SK-N-SH (cell line): ENCODE measurements around the gene SLC5A3. TPM values are rescaled to one million over a fixed set of nuclear protein-coding genes. Genes with fewer than 3 reads are reported as not detected.

Experiments used
- CTCF ChIA-PET: fragments of 300-600, 350-600 bp; formaldehyde crosslinking; extraction: SDS; loops from one replicate; lab custom pipeline; 2021; lab: Yijun Ruan, JAX
- POLR2A ChIA-PET: fragments of 350-600 bp; sonication (Branson Sonifier 250); formaldehyde crosslinking; extraction: SDS; loops from one replicate; lab custom pipeline; 2020; ENCODE audit warnings: antibody characterized with exemption, inconsistent platforms; lab: Yijun Ruan, JAX
- DNase-seq: peaks from one replicate; pipeline ENCODE4 v3.0.0; 2012
- H2AFZ ChIP-seq: fragments of 200-600 bp; sonication (generic); 2 replicates; pipeline ENCODE4 v1.8.1; 2016; ENCODE audit warnings: antibody characterized with exemption, mild to moderate bottlenecking, low read depth
- H3F3A ChIP-seq: fragments of 200-600 bp; sonication (generic); replicated peaks from 2 replicates; pipeline ENCODE3; 2016; ENCODE audit warnings: antibody characterized with exemption, mild to moderate bottlenecking; ENCODE audit not compliant: insufficient read depth
- H3K27ac ChIP-seq, 2 experiments: fragments of 200-500 bp in 1 of 2; fragments of 200-600 bp in 1 of 2; sonication (Bioruptor generic) in 1 of 2; sonication (generic), shearing (Covaris generic) in 1 of 2; 2 replicates each; pipeline versions ENCODE4 v1.5.1 to v1.6.1; 2014 to 2016; ENCODE audit warnings: low read depth in 2 of 2, inconsistent platforms in 1 of 2, low read length in 1 of 2, mild to moderate bottlenecking in 1 of 2, mixed read lengths in 1 of 2
- H3K27me3 ChIP-seq: fragments of 200-600 bp; sonication (generic), shearing (Covaris generic); 2 replicates; pipeline ENCODE4 v1.6.1; 2016; ENCODE audit warnings: mixed run types; ENCODE audit not compliant: insufficient read depth
- H3K36me3 ChIP-seq, 2 experiments: fragments of 200-500 bp in 1 of 2; fragments of 200-600 bp in 1 of 2; sonication (Bioruptor generic) in 1 of 2; sonication (generic) in 1 of 2; replicated peaks in 1 of 2; 2 replicates each; pipeline versions ENCODE3 to v1.5.1; 2014 to 2016; ENCODE audit warnings: low read length in 1 of 2, mild to moderate bottlenecking in 1 of 2; ENCODE audit not compliant: insufficient read depth in 2 of 2, control insufficient read depth in 1 of 2
- H3K4me1 ChIP-seq, 2 experiments: fragments of 200-500 bp in 1 of 2; fragments of 200-600 bp in 1 of 2; sonication (Bioruptor generic) in 1 of 2; sonication (generic), shearing (Covaris generic) in 1 of 2; 2 replicates each; pipeline versions ENCODE4 v1.5.1 to v1.6.1; 2014 to 2016; ENCODE audit warnings: low read depth in 1 of 2, low read length in 1 of 2, mixed run types in 1 of 2; ENCODE audit not compliant: insufficient read depth in 2 of 2, control insufficient read depth in 1 of 2
- H3K4me2 ChIP-seq: fragments of 200-600 bp; sonication (generic), shearing (Covaris generic); 2 replicates; pipeline ENCODE4 v1.6.1; 2017; ENCODE audit warnings: mixed run types
- H3K4me3 ChIP-seq, 2 experiments: fragments of 200-500 bp in 1 of 2; fragments of 200-600 bp in 1 of 2; sonication (Bioruptor generic) in 1 of 2; sonication (generic), shearing (Covaris generic) in 1 of 2; 2 replicates each; pipeline versions ENCODE4 v1.5.1 to v1.8.1; 2014 to 2016; ENCODE audit warnings: low read depth in 2 of 2, inconsistent platforms in 1 of 2, low read length in 1 of 2, mild to moderate bottlenecking in 1 of 2, mixed read lengths in 1 of 2, moderate library complexity in 1 of 2
- H3K79me2 ChIP-seq: fragments of 200-600 bp; sonication (generic); 2 replicates; pipeline ENCODE4 v1.8.1; 2017; ENCODE audit warnings: mild to moderate bottlenecking; ENCODE audit not compliant: insufficient read depth
- H3K9ac ChIP-seq: fragments of 200-600 bp; sonication (generic); 2 replicates; pipeline ENCODE4 v1.6.1; 2017; ENCODE audit warnings: mixed run types
- H3K9me2 ChIP-seq: fragments of 200-600 bp; sonication (generic); 2 replicates; pipeline ENCODE4 v1.6.1; 2017; ENCODE audit warnings: mixed run types
- H3K9me3 ChIP-seq: fragments of 200-600 bp; sonication (generic); 2 replicates; pipeline ENCODE4 v1.6.1; 2017; ENCODE audit warnings: mixed run types, mild to moderate bottlenecking, moderate library complexity
- H4K20me1 ChIP-seq: fragments of 200-600 bp; sonication (generic); 2 replicates; pipeline ENCODE4 v1.6.1; 2017; ENCODE audit warnings: mild to moderate bottlenecking, mixed run types; ENCODE audit not compliant: insufficient read depth
- EZH2phosphoT487 ChIP-seq: fragments of 200-600 bp; sonication (generic); IDR thresholded peaks from 2 replicates; pipeline ENCODE4 v1.6.1; 2017; ENCODE audit warnings: low read depth, mixed run types, mild to moderate bottlenecking, antibody characterized with exemption, moderate library complexity, borderline replicate concordance
- FOSL2 ChIP-seq: IDR thresholded peaks from 2 replicates; pipeline ENCODE4 v1.4.0; 2012; ENCODE audit warnings: low read depth, mild to moderate bottlenecking, moderate library complexity, borderline replicate concordance
- FOXJ3 ChIP-seq: sonication (generic); formaldehyde crosslinking; IDR thresholded peaks from 2 replicates; pipeline ENCODE4 v1.5.1; 2020; ENCODE audit warnings: mild to moderate bottlenecking, missing genetic modification reagents
- GATA2 ChIP-seq: sonication (generic); formaldehyde crosslinking; IDR thresholded peaks from 2 replicates; pipeline ENCODE4 v1.5.0; 2020; ENCODE audit warnings: mild to moderate bottlenecking, missing genetic modification reagents
- POLR2AphosphoS5 ChIP-seq: IDR thresholded peaks from 2 replicates; pipeline ENCODE4 v1.6.1; 2012; ENCODE audit warnings: low read depth, low read length
- RXRA ChIP-seq: IDR thresholded peaks from 2 replicates; pipeline ENCODE4 v1.4.0; 2012; ENCODE audit warnings: low read depth, mild to moderate bottlenecking, borderline replicate concordance
- SIN3A ChIP-seq: IDR thresholded peaks from 2 replicates; pipeline ENCODE4 v1.6.1; 2012; ENCODE audit warnings: low read depth, mild to moderate bottlenecking, low read length, moderate library complexity, borderline replicate concordance
- TEAD4 ChIP-seq: IDR thresholded peaks from 2 replicates; pipeline ENCODE4 v1.4.0; 2012; ENCODE audit warnings: mild to moderate bottlenecking, borderline replicate concordance; ENCODE audit not compliant: insufficient read depth
- YY1 ChIP-seq: IDR thresholded peaks from 2 replicates; pipeline ENCODE4 v1.4.0; 2012; ENCODE audit warnings: low read depth, mild to moderate bottlenecking
- WGBS: methylation state at CpG from one replicate; pipeline ENCODE4 v1.1.6; 2017; ENCODE audit warnings: low lambda C conversion rate; 5-methylcytosine and 5-hydroxymethylcytosine counted together
- polyA plus RNA-seq, 3 experiments: library from polyadenylated mRNA; depleted of rRNA; stranded (reverse); fragments of >200 nt; gene quantifications; 2 replicates each; pipeline ENCODE4 v1.2.3, GENCODE V29; 2012
- TF ChIP-seq, protein P1 (sequence below): fragments of 200-600 bp; sonication (generic); IDR thresholded peaks from 2 replicates; pipeline ENCODE4 v1.6.1; 2017; ENCODE audit warnings: antibody characterized with exemption, mild to moderate bottlenecking, moderate library complexity
- TF ChIP-seq, protein P2 (sequence below): IDR thresholded peaks from 2 replicates; pipeline ENCODE4; 2012
- TF ChIP-seq, protein P3 (sequence below): IDR thresholded peaks from 2 replicates; pipeline ENCODE4 v1.6.1; 2012; ENCODE audit warnings: mild to moderate bottlenecking, low read depth, low read length, moderate library complexity
- TF ChIP-seq, protein P4 (sequence below): IDR thresholded peaks from 2 replicates; pipeline ENCODE4 v1.4.0; 2012; ENCODE audit warnings: low read depth, borderline replicate concordance
- TF ChIP-seq, protein P5 (sequence below): IDR thresholded peaks from 2 replicates; pipeline ENCODE4 v1.4.0; 2012; ENCODE audit warnings: low read depth

Gene SLC5A3
- polyA plus RNA-seq, 1 of the 3 experiments (the other 2 are of a cell fraction) = 3.0 TPM

DNA sequence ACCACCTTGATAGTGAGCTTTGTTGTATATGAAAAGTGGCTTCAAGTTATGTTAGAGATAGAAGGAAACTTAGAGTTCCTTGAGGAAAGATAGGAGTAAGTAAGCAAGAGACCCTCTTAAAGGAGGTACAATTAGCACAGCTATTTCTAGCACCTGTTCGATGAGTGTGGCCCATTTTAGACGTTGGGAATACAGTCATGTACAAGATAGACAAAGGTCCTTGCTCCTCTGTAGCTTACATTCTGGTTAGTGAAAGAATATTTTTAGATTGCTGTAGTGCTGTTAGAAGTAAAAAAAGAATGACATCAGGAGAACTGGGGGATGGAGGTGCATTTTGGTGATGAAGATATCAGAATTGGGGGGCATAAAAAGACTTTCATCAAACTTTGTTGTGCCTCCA is 47.5 kb downstream of the SLC5A3 start (continued):
- TF ChIP-seq, protein P1, sequence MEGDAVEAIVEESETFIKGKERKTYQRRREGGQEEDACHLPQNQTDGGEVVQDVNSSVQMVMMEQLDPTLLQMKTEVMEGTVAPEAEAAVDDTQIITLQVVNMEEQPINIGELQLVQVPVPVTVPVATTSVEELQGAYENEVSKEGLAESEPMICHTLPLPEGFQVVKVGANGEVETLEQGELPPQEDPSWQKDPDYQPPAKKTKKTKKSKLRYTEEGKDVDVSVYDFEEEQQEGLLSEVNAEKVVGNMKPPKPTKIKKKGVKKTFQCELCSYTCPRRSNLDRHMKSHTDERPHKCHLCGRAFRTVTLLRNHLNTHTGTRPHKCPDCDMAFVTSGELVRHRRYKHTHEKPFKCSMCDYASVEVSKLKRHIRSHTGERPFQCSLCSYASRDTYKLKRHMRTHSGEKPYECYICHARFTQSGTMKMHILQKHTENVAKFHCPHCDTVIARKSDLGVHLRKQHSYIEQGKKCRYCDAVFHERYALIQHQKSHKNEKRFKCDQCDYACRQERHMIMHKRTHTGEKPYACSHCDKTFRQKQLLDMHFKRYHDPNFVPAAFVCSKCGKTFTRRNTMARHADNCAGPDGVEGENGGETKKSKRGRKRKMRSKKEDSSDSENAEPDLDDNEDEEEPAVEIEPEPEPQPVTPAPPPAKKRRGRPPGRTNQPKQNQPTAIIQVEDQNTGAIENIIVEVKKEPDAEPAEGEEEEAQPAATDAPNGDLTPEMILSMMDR = no peak
- no peak for TF ChIP-seq SIN3A
- no peak for TF ChIP-seq FOXJ3 (CRISPR knock-in tag)
- no peak for TF ChIP-seq EZH2phosphoT487

DNA sequence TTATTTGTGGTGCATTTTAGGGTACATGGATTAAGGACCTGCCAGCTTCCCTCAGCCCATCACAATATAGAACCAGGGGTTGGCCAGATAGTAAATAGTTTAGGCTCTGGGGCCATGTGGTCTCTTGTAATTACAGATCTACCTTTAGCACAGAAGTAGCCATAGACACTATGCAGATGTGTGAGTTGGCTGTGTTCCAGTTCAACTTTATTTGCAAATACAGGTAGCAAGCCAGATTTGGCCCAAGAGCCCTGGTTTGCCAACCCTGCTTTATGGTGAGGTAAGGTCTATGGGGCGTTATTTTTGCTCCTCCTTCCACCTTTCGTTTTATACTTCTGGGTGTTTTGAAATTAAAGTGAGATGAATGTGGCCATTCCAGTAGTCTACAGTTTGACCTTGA is 48.7 kb downstream of the SLC5A3 start:
- Histone ChIP-seq H3K4me2 (no peak overlapping the region), H3K4me3 (no peak overlapping the region), H3K9me2 (no peaks in the 10 kb centered on the region), H3K4me1 (peaks cover 0 to 9% of the 10 kb centered on the region in 2 experiments; a peak in 2 of 4 replicates), H3K36me3 (peaks cover 4 to 7% of the 10 kb centered on the region in 2 experiments), H3K79me2 (peaks cover 62% of the 10 kb centered on the region), H2AFZ (no peak overlapping the region), H4K20me1 (peaks cover 5% of the 10 kb centered on the region; the same call in 1 of the 2 replicates), H3K27me3 (no peaks in the 10 kb centered on the region), H3K27ac (no peak overlapping the region), H3K9ac (no peak overlapping the region), H3K9me3 (no peaks in the 10 kb centered on the region), H3F3A (no peaks in the 10 kb centered on the region)
- POLR2A ChIA-PET = no interaction called here
- no peak for DNase-seq
- 98% methylated on average over 2 of the region's 2 CpGs for WGBS
- CTCF ChIA-PET = interaction anchor here (1.4 to 1.8 kb wide), 2 partner anchors 8 to 29 kb away, joined by 6 read pairs; no protein-coding TSS in a partner anchor
- TF ChIP-seq TEAD4 = no peak
- no peak for TF ChIP-seq YY1
- TF ChIP-seq, protein P2, sequence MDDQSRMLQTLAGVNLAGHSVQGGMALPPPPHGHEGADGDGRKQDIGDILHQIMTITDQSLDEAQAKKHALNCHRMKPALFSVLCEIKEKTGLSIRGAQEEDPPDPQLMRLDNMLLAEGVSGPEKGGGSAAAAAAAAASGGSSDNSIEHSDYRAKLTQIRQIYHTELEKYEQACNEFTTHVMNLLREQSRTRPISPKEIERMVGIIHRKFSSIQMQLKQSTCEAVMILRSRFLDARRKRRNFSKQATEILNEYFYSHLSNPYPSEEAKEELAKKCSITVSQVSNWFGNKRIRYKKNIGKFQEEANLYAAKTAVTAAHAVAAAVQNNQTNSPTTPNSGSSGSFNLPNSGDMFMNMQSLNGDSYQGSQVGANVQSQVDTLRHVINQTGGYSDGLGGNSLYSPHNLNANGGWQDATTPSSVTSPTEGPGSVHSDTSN = no peak
- TF ChIP-seq GATA2 (CRISPR knock-in tag) = no peak
- TF ChIP-seq, protein P3, sequence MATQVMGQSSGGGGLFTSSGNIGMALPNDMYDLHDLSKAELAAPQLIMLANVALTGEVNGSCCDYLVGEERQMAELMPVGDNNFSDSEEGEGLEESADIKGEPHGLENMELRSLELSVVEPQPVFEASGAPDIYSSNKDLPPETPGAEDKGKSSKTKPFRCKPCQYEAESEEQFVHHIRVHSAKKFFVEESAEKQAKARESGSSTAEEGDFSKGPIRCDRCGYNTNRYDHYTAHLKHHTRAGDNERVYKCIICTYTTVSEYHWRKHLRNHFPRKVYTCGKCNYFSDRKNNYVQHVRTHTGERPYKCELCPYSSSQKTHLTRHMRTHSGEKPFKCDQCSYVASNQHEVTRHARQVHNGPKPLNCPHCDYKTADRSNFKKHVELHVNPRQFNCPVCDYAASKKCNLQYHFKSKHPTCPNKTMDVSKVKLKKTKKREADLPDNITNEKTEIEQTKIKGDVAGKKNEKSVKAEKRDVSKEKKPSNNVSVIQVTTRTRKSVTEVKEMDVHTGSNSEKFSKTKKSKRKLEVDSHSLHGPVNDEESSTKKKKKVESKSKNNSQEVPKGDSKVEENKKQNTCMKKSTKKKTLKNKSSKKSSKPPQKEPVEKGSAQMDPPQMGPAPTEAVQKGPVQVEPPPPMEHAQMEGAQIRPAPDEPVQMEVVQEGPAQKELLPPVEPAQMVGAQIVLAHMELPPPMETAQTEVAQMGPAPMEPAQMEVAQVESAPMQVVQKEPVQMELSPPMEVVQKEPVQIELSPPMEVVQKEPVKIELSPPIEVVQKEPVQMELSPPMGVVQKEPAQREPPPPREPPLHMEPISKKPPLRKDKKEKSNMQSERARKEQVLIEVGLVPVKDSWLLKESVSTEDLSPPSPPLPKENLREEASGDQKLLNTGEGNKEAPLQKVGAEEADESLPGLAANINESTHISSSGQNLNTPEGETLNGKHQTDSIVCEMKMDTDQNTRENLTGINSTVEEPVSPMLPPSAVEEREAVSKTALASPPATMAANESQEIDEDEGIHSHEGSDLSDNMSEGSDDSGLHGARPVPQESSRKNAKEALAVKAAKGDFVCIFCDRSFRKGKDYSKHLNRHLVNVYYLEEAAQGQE = no peak
- no peak for TF ChIP-seq POLR2AphosphoS5
- no peak for TF ChIP-seq FOSL2
- TF ChIP-seq RXRA = no peak
- TF ChIP-seq, protein P4, sequence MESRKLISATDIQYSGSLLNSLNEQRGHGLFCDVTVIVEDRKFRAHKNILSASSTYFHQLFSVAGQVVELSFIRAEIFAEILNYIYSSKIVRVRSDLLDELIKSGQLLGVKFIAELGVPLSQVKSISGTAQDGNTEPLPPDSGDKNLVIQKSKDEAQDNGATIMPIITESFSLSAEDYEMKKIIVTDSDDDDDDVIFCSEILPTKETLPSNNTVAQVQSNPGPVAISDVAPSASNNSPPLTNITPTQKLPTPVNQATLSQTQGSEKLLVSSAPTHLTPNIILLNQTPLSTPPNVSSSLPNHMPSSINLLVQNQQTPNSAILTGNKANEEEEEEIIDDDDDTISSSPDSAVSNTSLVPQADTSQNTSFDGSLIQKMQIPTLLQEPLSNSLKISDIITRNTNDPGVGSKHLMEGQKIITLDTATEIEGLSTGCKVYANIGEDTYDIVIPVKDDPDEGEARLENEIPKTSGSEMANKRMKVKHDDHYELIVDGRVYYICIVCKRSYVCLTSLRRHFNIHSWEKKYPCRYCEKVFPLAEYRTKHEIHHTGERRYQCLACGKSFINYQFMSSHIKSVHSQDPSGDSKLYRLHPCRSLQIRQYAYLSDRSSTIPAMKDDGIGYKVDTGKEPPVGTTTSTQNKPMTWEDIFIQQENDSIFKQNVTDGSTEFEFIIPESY = no peak
- TF ChIP-seq, protein P5, sequence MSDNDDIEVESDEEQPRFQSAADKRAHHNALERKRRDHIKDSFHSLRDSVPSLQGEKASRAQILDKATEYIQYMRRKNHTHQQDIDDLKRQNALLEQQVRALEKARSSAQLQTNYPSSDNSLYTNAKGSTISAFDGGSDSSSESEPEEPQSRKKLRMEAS = no peak
